Uterus (tissue), 2 donors: Measurements from ENCODE around the gene DHTKD1.

ENCODE experiments used
- POLR2A ChIP-seq, 2 donors: fragments of 450-650 bp; IDR thresholded peaks; one replicate each; pipeline ENCODE4 v1.6.1; 2016; ENCODE audit warnings: antibody characterized with exemption in 2 of 2, mild to moderate bottlenecking in 1 of 2, moderate library complexity in 1 of 2
- TF ChIP-seq, protein P1 (sequence below), 4 experiments: fragments of 200-600 bp in 2 of 4; fragments of 450-650 bp in 2 of 4; sonication (generic) in 2 of 4; IDR thresholded peaks; one replicate each; pipeline ENCODE4 v1.5.1; 2016 to 2019; ENCODE audit warnings: antibody characterized with exemption in 4 of 4, mild to moderate bottlenecking in 2 of 4, moderate library complexity in 1 of 4

GRCh38 chr10:12130237-12130872 lies 61.6 kb downstream of the DHTKD1 start:
- TF ChIP-seq, protein P1, sequence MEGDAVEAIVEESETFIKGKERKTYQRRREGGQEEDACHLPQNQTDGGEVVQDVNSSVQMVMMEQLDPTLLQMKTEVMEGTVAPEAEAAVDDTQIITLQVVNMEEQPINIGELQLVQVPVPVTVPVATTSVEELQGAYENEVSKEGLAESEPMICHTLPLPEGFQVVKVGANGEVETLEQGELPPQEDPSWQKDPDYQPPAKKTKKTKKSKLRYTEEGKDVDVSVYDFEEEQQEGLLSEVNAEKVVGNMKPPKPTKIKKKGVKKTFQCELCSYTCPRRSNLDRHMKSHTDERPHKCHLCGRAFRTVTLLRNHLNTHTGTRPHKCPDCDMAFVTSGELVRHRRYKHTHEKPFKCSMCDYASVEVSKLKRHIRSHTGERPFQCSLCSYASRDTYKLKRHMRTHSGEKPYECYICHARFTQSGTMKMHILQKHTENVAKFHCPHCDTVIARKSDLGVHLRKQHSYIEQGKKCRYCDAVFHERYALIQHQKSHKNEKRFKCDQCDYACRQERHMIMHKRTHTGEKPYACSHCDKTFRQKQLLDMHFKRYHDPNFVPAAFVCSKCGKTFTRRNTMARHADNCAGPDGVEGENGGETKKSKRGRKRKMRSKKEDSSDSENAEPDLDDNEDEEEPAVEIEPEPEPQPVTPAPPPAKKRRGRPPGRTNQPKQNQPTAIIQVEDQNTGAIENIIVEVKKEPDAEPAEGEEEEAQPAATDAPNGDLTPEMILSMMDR (IDR thresholded peaks at IDR 0.05), result peak; percentile 9 to 46 (median 23)
- no peak for TF ChIP-seq POLR2A (IDR thresholded peaks at IDR 0.05)
